GM19035 (cell line): ENCODE measurements around the gene ZKSCAN4.

ENCODE experiments used
- ATAC-seq: cut with Tn5 transposase; IDR thresholded peaks from one replicate; pipeline ENCODE4 v1.9.1; 2021; ENCODE audit not compliant: unreplicated experiment

ZKSCAN4 gene

GRCh38 chr6:28209753-28210535 is 42.1 kb downstream of the ZKSCAN4 start:
- no peak for ATAC-seq

DNA sequence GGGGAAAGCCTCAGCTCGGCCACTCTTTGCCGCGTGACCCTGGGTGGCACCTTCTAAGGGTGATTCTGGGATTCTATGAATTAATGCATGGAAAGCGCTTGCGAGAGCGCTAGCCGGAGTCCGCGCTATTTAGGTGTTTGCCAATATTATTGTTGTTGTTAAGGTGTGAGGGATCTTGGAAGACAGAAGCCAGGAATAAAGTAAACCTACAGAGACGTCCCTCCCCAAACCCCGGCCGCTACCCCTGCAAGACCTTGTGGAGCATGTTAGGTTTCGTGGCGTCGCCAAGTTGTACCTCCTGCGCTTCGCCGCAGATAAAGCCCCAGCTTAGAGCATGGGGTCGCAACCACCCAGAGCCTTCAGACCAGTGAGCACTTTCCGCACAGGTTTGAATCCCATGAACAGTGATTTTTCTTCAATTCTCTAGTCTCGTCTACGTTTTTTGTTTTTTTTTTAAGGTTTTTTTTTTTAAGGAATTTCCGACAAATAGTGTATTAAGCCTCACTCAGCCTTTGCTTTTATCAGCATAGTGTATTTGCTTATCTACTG is 43.9 kb downstream of the ZKSCAN4 start:
- no peak for ATAC-seq

- no peak for ATAC-seq
These were observed 44.5 kb downstream of the ZKSCAN4 start for GRCh38 chr6:28207510-28208110.

- ATAC-seq, result no peak
These were observed 45.0 kb downstream of the ZKSCAN4 start for GRCh38 chr6:28206928-28207509.

- no peak for ATAC-seq
These were observed 45.5 kb downstream of the ZKSCAN4 start for GRCh38 chr6:28206527-28206926.

DNA sequence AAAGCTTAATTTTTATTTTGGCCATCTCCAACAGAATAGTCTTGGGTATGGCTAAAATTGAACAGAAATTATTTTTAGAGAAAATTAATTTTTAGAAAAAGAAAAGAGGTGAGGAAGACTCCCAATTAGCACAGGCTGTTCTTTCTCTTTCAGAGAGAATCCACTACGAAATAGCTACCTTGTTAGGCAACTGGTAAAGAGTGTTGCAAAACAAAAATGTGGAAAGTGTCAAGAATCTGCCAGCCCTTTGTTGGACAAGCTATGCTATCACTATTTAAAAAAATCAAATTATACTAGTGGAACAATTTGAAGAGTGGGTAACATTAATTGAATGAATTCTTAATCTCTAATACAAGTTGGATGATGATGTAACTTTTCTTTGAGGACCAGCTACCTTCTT is 46.2 kb downstream of the ZKSCAN4 start:
- no peak for ATAC-seq

DNA sequence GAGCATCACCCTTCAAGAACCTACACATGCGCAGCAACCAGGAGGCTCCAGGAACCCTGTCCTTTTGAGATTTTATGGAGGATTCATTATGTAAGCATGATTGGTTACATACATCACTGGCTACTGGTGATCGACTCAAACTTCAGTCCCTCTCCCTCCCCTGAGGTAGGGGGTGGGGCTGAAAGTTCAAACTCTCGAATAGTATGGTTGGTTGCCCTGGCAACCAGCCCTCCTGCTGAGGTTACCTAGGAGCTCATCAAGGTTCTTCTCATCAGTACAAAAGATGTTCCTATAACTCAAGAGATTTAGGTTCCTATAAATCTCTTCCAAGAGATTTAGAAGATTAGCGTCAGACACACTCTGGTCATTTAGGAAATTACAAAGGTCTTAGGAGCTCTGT is 48.9 kb downstream of the ZKSCAN4 start:
- ATAC-seq, result no peak

DNA sequence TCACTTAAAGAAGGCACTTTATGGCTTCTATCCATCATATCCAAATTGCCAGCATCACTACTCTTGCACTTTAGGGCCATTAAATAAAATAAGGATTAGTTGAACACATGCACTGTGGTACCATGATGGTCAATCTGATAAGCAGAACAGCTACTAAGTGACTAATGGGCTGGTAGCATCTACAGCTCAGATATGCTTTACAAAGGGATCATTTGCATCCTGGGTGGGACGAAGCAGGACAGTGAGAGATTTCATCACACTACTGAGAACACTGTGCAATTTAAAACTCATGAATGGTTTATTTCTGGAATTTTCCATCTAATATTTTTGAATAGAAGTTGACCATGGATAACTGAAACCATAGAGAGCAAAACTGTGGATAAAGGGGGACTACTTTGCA is 52.0 kb downstream of the ZKSCAN4 start:
- ATAC-seq, result no peak
